Neutrophil (primary cell): Measurements from ENCODE around the gene SEC24A.
"Not testable (repeated sequence)": the region's sequence is repeated elsewhere in the genome, so short reads cannot be mapped to it uniquely, and the experiment has no call there.

Source experiments
- H3K27ac ChIP-seq: fragments of 200-600 bp; sonication (generic); 2 replicates; pipeline ENCODE4 v1.5.1; 2016; ENCODE audit warnings: mild to moderate bottlenecking, moderate library complexity
- H3K27me3 ChIP-seq: fragments of 200-600 bp; sonication (generic); 2 replicates; pipeline ENCODE4 v1.6.0; 2016; ENCODE audit warnings: mild to moderate bottlenecking
- H3K36me3 ChIP-seq: fragments of 200-600 bp; sonication (generic); 2 replicates; pipeline ENCODE4 v1.5.1; 2017
- H3K4me1 ChIP-seq, 2 experiments: fragments of 200-600 bp in 1 of 2; sonication (generic) in 1 of 2; 1 replicate in 1 of 2; 2 replicates in 1 of 2; pipeline versions ENCODE4 v1.5.1 to v1.6.1; 2013 to 2016; ENCODE audit warnings: low read depth in 1 of 2, low read length in 1 of 2, mild to moderate bottlenecking in 1 of 2, moderate library complexity in 1 of 2; ENCODE audit not compliant: control insufficient read depth in 1 of 2, insufficient read depth in 1 of 2
- H3K4me3 ChIP-seq, 2 experiments: fragments of 200-600 bp in 1 of 2; sonication (generic) in 1 of 2; 1 replicate in 1 of 2; 2 replicates in 1 of 2; pipeline ENCODE4 v1.5.1; 2013 to 2016; ENCODE audit warnings: low read depth in 1 of 2, low read length in 1 of 2, mild to moderate bottlenecking in 1 of 2, moderate library complexity in 1 of 2
- H3K9me3 ChIP-seq: fragments of 200-600 bp; sonication (generic); 2 replicates; pipeline ENCODE4 v1.5.1; 2016
- TF ChIP-seq, protein P1 (sequence below): fragments of 200-600 bp; sonication (generic); IDR thresholded peaks from 2 replicates; pipeline ENCODE4 v1.5.1; 2016; ENCODE audit warnings: antibody characterized with exemption

Gene SEC24A

DNA sequence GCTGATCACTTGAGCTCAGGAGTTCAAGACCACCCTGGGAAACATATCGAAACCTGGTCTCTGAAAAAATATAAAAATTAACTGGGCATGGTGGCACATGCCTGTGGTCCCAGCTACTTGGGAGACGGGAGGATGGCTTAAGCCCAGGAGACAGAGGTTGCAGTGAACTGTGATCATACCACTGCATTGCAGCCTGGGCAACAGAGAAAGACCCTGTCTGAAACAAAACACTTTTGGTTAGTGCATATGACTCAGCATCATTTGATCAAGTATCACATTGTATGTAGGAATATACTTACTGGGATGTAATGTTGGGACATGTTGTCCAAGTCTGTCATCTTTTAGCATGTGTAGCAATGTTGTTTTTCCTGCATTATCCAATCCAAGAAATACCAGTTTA lies 28.0 kb upstream of the SEC24A start:
- Histone ChIP-seq H3K4me1 (no peaks in the 10 kb centered on the region), H3K4me3 (no peak overlapping the region), H3K9me3 (no peaks in the 10 kb centered on the region), H3K27me3 (no peaks in the 10 kb centered on the region), H3K27ac (no peak overlapping the region), H3K36me3 (peaks cover 62% of the 10 kb centered on the region)
- TF ChIP-seq, protein P1, sequence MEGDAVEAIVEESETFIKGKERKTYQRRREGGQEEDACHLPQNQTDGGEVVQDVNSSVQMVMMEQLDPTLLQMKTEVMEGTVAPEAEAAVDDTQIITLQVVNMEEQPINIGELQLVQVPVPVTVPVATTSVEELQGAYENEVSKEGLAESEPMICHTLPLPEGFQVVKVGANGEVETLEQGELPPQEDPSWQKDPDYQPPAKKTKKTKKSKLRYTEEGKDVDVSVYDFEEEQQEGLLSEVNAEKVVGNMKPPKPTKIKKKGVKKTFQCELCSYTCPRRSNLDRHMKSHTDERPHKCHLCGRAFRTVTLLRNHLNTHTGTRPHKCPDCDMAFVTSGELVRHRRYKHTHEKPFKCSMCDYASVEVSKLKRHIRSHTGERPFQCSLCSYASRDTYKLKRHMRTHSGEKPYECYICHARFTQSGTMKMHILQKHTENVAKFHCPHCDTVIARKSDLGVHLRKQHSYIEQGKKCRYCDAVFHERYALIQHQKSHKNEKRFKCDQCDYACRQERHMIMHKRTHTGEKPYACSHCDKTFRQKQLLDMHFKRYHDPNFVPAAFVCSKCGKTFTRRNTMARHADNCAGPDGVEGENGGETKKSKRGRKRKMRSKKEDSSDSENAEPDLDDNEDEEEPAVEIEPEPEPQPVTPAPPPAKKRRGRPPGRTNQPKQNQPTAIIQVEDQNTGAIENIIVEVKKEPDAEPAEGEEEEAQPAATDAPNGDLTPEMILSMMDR, result no peak

DNA sequence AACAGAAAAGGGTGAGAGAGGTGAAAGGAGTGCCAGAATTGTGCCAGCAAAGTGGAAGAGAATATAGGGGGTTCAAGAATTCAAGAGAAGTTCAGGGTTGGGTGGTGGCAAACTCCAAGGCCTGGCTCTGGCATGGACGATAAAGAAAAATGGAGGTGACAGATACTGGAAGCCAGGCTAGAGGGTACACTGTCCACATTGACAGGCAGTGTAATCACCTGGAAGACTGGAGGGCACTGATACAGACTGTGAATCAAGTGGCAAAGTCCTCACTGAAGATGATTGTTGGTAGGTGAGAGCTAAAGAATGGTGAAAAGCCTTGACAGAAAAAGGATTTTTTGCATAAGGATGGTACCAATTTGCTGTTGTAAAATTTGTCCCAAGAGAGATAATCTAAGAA lies 23.0 kb upstream of the SEC24A start:
- no peak overlapping the region for H3K27ac ChIP-seq
- no peaks in the 10 kb centered on the region for H3K9me3 ChIP-seq
- H3K36me3 ChIP-seq, result peaks cover 20% of the 10 kb centered on the region
- H3K4me3 ChIP-seq, result no peak overlapping the region
- TF ChIP-seq, protein P1, result no peak
- peaks cover 5 to 6% of the 10 kb centered on the region in 2 experiments for H3K4me1 ChIP-seq
- H3K27me3 ChIP-seq, result no peaks in the 10 kb centered on the region

DNA sequence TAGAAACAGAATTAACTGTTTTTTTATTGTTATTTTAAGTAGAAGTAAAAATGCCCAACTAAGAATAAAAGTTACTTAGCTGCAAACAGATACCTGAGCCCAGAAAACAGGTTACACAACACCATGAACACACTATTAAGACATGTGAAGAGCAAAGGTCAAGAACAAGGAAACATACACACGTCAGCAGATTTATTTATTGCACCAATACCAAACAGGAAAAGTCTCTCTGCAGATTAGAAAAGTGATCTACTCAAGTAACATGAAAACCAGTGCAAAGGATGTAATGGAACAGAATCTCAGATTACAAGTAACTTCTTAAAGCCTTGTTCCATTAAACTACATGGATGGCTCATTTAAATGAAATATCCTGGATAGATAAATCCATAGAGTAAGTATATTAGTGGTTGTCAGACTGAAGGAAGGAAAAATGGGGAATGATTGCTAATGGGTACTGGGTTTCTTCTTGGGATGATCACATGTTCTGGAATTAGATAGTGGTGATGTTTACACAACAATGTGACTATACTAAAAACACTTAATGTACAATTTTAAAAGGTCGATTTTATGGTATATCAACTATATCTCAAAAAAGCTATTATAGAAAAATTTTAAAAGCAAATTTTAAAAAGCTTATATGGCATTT lies 22.1 kb upstream of the SEC24A start:
- TF ChIP-seq, protein P1, result no peak
- H3K27ac ChIP-seq, result no peak overlapping the region

DNA sequence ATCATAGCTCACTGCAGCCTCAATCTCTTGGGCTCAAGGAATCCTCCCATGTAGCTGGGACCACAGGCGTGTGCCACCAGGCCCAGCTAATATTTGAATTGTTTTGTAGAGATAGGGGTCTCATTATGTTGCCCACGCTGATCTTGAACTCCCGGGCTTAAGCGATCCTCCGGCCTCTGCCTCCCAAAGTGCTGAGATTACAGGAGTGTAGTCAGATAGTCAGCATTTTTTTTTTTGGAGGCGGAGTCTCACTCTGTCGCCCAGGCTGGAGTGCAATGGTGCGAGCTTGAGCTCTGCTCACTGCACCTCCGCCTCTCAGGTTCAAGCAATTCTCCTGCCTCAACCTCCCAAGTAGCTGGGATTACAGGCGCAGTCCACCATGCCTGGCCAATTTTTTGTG lies 14.4 kb upstream of the SEC24A start:
- Histone ChIP-seq H3K36me3 (no peaks in the 10 kb centered on the region), H3K9me3 (no peaks in the 10 kb centered on the region), H3K27ac (no peak overlapping the region), H3K4me3 (no peak overlapping the region), H3K27me3 (no peaks in the 10 kb centered on the region), H3K4me1 (peaks cover 9 to 10% of the 10 kb centered on the region in 2 experiments)
- TF ChIP-seq, protein P1, result no peak

More for the DNA sequence above, 22.1 kb upstream of the SEC24A start:
- H3K9me3 ChIP-seq, result no peaks in the 10 kb centered on the region
- H3K27me3 ChIP-seq, result no peaks in the 10 kb centered on the region
- H3K4me3 ChIP-seq, result no peak overlapping the region
- peaks cover 12% of the 10 kb centered on the region for H3K36me3 ChIP-seq
- H3K4me1 ChIP-seq, result peaks cover 6% of the 10 kb centered on the region in 2 experiments

DNA sequence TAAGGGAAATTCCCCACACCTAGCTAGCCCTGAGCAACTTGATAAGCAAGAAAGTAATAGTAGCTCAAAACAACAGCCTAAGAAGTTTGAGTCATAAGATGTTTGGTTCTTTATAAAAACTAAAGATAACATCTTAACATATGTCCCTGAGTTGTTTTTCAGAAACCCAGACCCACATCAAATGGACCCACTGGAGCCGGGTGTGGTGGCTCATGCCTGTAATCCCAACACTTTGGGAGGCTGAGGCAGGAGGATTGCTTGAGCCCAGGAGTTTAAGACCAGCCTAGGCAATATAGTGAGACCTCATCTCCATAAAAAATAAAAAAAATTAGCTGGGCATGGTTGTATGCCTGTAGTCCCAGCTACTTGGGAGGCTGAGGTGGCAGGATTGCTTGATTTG lies 13.2 kb upstream of the SEC24A start:
- H3K9me3 ChIP-seq, H3K27me3 ChIP-seq, H3K36me3 ChIP-seq, H3K4me3 ChIP-seq, H3K27ac ChIP-seq: not testable (repeated sequence)
- peaks cover 9 to 10% of the 10 kb centered on the region in 2 experiments for H3K4me1 ChIP-seq

DNA sequence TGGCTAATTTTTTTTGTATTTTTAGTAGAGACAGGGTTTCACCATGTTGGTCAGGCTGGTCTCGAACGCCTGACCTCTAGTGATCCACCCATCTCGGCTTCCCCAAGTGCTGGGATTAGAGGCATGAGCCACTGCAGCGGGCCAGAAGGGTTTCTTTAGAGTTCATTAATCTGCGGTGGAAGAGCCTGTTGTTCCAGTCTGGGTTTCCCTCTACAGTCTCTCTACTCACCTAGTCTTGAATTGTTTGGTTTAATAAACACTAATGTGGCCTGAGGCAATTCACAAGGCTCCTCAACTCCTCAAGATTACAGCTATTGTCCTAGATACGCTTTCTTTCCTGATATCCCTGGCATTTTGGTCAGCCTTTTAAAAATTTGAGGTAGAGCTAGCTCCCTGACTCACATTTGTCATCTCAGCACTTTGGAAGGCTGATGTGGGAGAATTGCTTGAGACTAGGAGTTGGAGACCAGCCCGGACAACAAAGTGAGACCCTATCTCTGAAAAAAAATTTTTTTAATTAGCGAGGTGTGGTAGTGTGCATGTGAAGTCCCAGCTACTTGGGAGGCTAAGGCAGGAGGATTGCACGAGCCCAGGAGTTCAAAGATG lies 11.4 kb upstream of the SEC24A start:
- peaks cover 6% of the 10 kb centered on the region in 2 experiments for H3K4me1 ChIP-seq

More for the DNA sequence above, 11.4 kb upstream of the SEC24A start:
- H3K27ac ChIP-seq, result no peak overlapping the region
- H3K4me3 ChIP-seq, result no peak overlapping the region
- TF ChIP-seq, protein P1, result no peak
- H3K27me3 ChIP-seq, result no peaks in the 10 kb centered on the region
- no peaks in the 10 kb centered on the region for H3K36me3 ChIP-seq
- H3K9me3 ChIP-seq, result no peaks in the 10 kb centered on the region
